ENCODE results near the gene SUN2.

- TF ChIP-seq SMC3 (conservative IDR thresholded peaks at IDR 0.05; ENCODE audit: poor library complexity) (no peak), EZH2 (IDR thresholded peaks at IDR 0.05; ENCODE audit: borderline replicate concordance, insufficient read depth, low read length, poor library complexity, severe bottlenecking) (no peak), CTCF (IDR thresholded peaks at IDR 0.05; ENCODE audit: poor library complexity, severe bottlenecking) (no peak)
Observed at GRCh38 chr22:38775656-38776055, 19.9 kb upstream of the SUN2 start.

Measured in neural cell (in vitro differentiated cells).